Measurements from ENCODE around the gene CTDSPL. TPM values are rescaled to one million over a fixed set of nuclear protein-coding genes. Genes with fewer than 3 reads are reported as not detected.

Gene CTDSPL
- total and polyA plus RNA-seq, 10 of the 15 experiments (the other 5 are each of a cell fraction or from before 2014, with no cell fraction given), result 0.05 to 0.51 (median 0.18) TPM; not detected in 6

GRCh38 chr3:38000965-38001455, 139.3 kb downstream of the CTDSPL start:
- ATAC-seq, result no peak
- TF ChIP-seq IRF4 (IDR thresholded peaks at IDR 0.05; ENCODE audit: low read depth, low read length) (no peak), NR2C1 (IDR thresholded peaks at IDR 0.05) (no peak), POLR2AphosphoS5 (IDR thresholded peaks at IDR 0.05; ENCODE audit: low read length) (no peak), ZNF687 (IDR thresholded peaks at IDR 0.05) (no peak), PKNOX1 (IDR thresholded peaks at IDR 0.05) (no peak), PBX3 (IDR thresholded peaks at IDR 0.05; ENCODE audit: insufficient replicate concordance, low read depth, low read length) (no peak), MTA2 (IDR thresholded peaks at IDR 0.05; ENCODE audit: low read depth) (no peak), CBFB (IDR thresholded peaks at IDR 0.05; ENCODE audit: low read depth) (no peak), YBX1 (IDR thresholded peaks at IDR 0.05) (no peak), SMAD5 (IDR thresholded peaks at IDR 0.05; ENCODE audit: low read depth) (no peak), KAT2A (conservative IDR thresholded peaks at IDR 0.05; ENCODE audit: control insufficient read depth, low read depth, low read length) (no peak), DPF2 (IDR thresholded peaks at IDR 0.05) (no peak), MYB (IDR thresholded peaks at IDR 0.05; ENCODE audit: borderline replicate concordance, low read depth, low read length) (no peak), HDGF (IDR thresholded peaks at IDR 0.05) (no peak)
- H3K36me3 ChIP-seq (ENCODE audit: control insufficient read depth in 2 of 2, insufficient read depth in 2 of 2, low read length in 1 of 2), result peaks cover 0 to 3% of the 10 kb centered on the region in 2 experiments; a peak in 2 of 4 replicates
- ChIA-PET POLR2A (interaction anchor here (0.6 to 1.2 kb wide), 2 partner anchors 22 to 64 kb away, joined by 3 to 7 read pairs; no protein-coding TSS in a partner anchor), SMC1A (ENCODE audit: uncharacterized antibody, unreplicated experiment) (interaction anchor here (0.7 kb wide), 1 partner anchor 26 kb away, joined by 3 read pairs; no protein-coding TSS in a partner anchor), CTCF (interaction anchor here (1.1 to 1.5 kb wide), 2 partner anchors 27 to 343 kb away, joined by 4 to 5 read pairs; no protein-coding TSS in a partner anchor), RAD21 (ENCODE audit: unreplicated experiment) (interaction anchor here (1.0 to 1.9 kb wide), 2 partner anchors 26 to 29 kb away, joined by 3 to 9 read pairs; no protein-coding TSS in a partner anchor)
- 79% methylated on average over 6 of the region's 6 CpGs for WGBS (ENCODE audit: insufficient coverage, insufficient replicate concordance, low lambda C conversion rate, missing lambda C conversion rate)
- H3K79me2 ChIP-seq (ENCODE audit: control insufficient read depth, insufficient read depth, low read length), result no peaks in the 10 kb centered on the region
- H3K27me3 ChIP-seq (replicated peaks in 1 of 2; ENCODE audit: control insufficient read depth in 2 of 2, insufficient read depth in 2 of 2, low read length in 1 of 2), result no peaks in the 10 kb centered on the region
- H3K4me3 ChIP-seq, result no peak overlapping the region
- in situ Hi-C loops (cut with MboI) (no loop called here), intact Hi-C loops (cut with micrococcal nuclease; ENCODE audit: unreplicated experiment) (no loop called here)
- FAIRE-seq, result no peak
- BruUV-seq (replicated peaks), result no TSS peak
- H3K4me1 ChIP-seq (ENCODE audit: control insufficient read depth, insufficient read depth, low read length), result peaks cover 9% of the 10 kb centered on the region
- no peak for DNase-seq (ENCODE audit: low read depth, low spot score)
- H3K27ac ChIP-seq (ENCODE audit: control insufficient read depth, insufficient read depth), result no peak overlapping the region
- no peak overlapping the region for H2AFZ ChIP-seq (ENCODE audit: control insufficient read depth, low read depth, low read length)
- no peaks in the 10 kb centered on the region for H3K9me3 ChIP-seq (replicated peaks; ENCODE audit: control insufficient read depth, insufficient read depth, low read length)
- H3K9ac ChIP-seq (ENCODE audit: control insufficient read depth, insufficient read depth, low read length), result no peak overlapping the region
- H3K4me2 ChIP-seq (ENCODE audit: control insufficient read depth, insufficient read depth), result no peak overlapping the region
- H4K20me1 ChIP-seq (ENCODE audit: control insufficient read depth, insufficient read depth), result no peaks in the 10 kb centered on the region

All from GM12878 (cell line).